Ascending aorta (tissue), 2 donors: ENCODE results near the gene MLXIP. TPM values are rescaled to one million over a fixed set of nuclear protein-coding genes. Genes with fewer than 3 reads are reported as not detected.

ENCODE experiments used
- DNase-seq, 2 donors: peaks; one replicate each; pipeline ENCODE4 v3.0.0-alpha.2; 2019; ENCODE audit warnings: low spot score in 2 of 2
- H3K27ac ChIP-seq, 2 donors: fragments of 200-600 bp; sonication (generic); one replicate each; pipeline ENCODE4 v1.5.1; 2016 to 2017; ENCODE audit warnings: mild to moderate bottlenecking in 1 of 2
- H3K27me3 ChIP-seq: fragments of 200-600 bp; sonication (generic); one replicate; pipeline ENCODE4 v1.5.1; 2017
- H3K36me3 ChIP-seq, 2 donors: fragments of 200-600 bp; sonication (generic); one replicate each; pipeline ENCODE4 v1.5.1; 2016
- H3K4me1 ChIP-seq, 2 donors: fragments of 200-600 bp; sonication (generic); one replicate each; pipeline ENCODE4 v1.5.1; 2016 to 2017; ENCODE audit warnings: mild to moderate bottlenecking in 1 of 2
- H3K4me3 ChIP-seq, 2 donors: fragments of 200-600 bp; sonication (generic); one replicate each; pipeline ENCODE4 v1.5.1; 2016 to 2017; ENCODE audit warnings: mild to moderate bottlenecking in 1 of 2
- H3K9me3 ChIP-seq, 2 donors: fragments of 200-600 bp; sonication (generic); one replicate each; pipeline ENCODE4 v1.5.1; 2016
- CTCF ChIP-seq, 3 experiments: fragments of 200-600 bp in 2 of 3; fragments of 450-650 bp in 1 of 3; sonication (generic) in 2 of 3; IDR thresholded peaks; one replicate each; pipeline ENCODE4 v1.5.1; 2016 to 2019; ENCODE audit warnings: antibody characterized with exemption in 3 of 3, mild to moderate bottlenecking in 1 of 3, moderate library complexity in 1 of 3
- intact Hi-C: fragments of 100-400 bp; cut with DNase I; formaldehyde crosslinking; loops from one replicate; pipeline ENCODE4 v1.15.1; 2023
- total RNA-seq: library from RNA; depleted of rRNA; stranded (reverse); fragments of >200 nt; gene quantifications from one replicate; pipeline ENCODE4 v1.1.0, GENCODE V29; 2016

Gene MLXIP
- total RNA-seq, 1 donor from 2014 or later = 62.3 TPM

- peaks cover 50% of the 10 kb centered on the region in 2 donors for H3K36me3 ChIP-seq
- H3K4me1 ChIP-seq = peaks cover 0 to 5% of the 10 kb centered on the region in 2 donors
- H3K27ac ChIP-seq = no peak overlapping the region
- intact Hi-C loops = no loop called here
- no peak overlapping the region for H3K4me3 ChIP-seq
- no peaks in the 10 kb centered on the region for H3K9me3 ChIP-seq
- H3K27me3 ChIP-seq = no peaks in the 10 kb centered on the region
- no peak for DNase-seq
- no peak for TF ChIP-seq CTCF (IDR thresholded peaks at IDR 0.05)
Measured at GRCh38 chr12:122128481-122128880, 49.9 kb downstream of the MLXIP start.

DNA sequence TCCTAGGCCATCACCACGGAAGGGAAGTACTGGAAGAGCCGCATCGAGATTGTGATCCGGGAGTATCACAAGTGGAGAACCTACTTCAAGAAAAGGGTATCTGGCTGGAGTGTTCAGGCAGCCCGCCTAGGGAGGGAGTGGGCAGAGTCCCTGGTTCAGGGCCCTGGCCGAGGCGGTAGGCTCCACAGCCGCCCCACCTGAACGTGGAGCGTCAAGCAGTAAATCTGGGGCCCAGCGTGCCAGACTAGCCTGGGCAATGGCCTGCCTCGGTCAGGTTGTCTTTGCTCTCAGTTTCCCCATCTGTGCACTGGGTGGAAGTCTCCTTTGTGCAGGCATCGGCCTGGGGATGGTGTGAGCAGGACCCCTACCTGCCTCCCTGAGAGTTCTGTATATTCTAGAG is 50.6 kb downstream of the MLXIP start:
- TF ChIP-seq CTCF (IDR thresholded peaks at IDR 0.05) = no peak
- no peak for DNase-seq
- Histone ChIP-seq H3K4me3 (no peak overlapping the region), H3K36me3 (peaks cover 56% of the 10 kb centered on the region in 2 donors), H3K27me3 (no peaks in the 10 kb centered on the region), H3K4me1 (peaks cover 0 to 4% of the 10 kb centered on the region in 2 donors), H3K9me3 (no peaks in the 10 kb centered on the region), H3K27ac (no peak overlapping the region)
- intact Hi-C loops = no loop called here

DNA sequence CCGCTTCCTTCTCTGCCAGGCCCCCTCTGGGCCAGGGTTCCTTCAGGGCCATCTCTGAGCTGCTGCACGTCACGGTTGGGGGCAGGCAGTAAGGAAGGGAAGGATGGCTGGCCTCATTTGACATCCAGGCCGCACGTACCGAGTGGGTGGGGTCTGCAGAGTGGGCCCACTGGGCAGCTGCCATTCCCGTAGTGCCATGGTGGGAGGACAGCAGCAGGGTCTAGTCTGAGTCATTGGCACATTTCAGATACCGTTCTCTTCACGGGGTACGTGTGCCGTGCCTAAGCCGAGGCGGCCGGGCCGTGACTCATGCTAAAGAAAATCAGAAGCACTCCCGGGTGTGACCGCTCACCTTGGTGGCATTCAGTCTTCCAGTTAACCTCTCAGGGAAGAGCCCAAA is 51.6 kb downstream of the MLXIP start:
- H3K9me3 ChIP-seq = no peaks in the 10 kb centered on the region
- no peak for TF ChIP-seq CTCF (IDR thresholded peaks at IDR 0.05)
- peaks cover 62 to 64% of the 10 kb centered on the region in 2 donors for H3K36me3 ChIP-seq
- no peaks in the 10 kb centered on the region for H3K27me3 ChIP-seq
- H3K4me1 ChIP-seq = no peaks in the 10 kb centered on the region
- intact Hi-C loops = no loop called here
- H3K4me3 ChIP-seq = no peak overlapping the region
- no peak overlapping the region for H3K27ac ChIP-seq
- DNase-seq = no peak

GRCh38 chr12:122133192-122133950 is 54.8 kb downstream of the MLXIP start:
- H3K4me3 ChIP-seq = no peak overlapping the region
- no peaks in the 10 kb centered on the region for H3K9me3 ChIP-seq
- H3K27me3 ChIP-seq = no peaks in the 10 kb centered on the region
- H3K36me3 ChIP-seq = peaks cover 64 to 73% of the 10 kb centered on the region in 2 donors
- intact Hi-C loops = no loop called here
- no peaks in the 10 kb centered on the region for H3K4me1 ChIP-seq
- TF ChIP-seq CTCF (IDR thresholded peaks at IDR 0.05) = no peak
- no peak for DNase-seq
- no peak overlapping the region for H3K27ac ChIP-seq

GRCh38 chr12:122135437-122136031 is 57.0 kb downstream of the MLXIP start:
- no peak for TF ChIP-seq CTCF (IDR thresholded peaks at IDR 0.05)
- no peak overlapping the region for H3K4me3 ChIP-seq
- peaks cover 54 to 71% of the 10 kb centered on the region in 2 donors for H3K36me3 ChIP-seq
- no peaks in the 10 kb centered on the region for H3K9me3 ChIP-seq
- no peak for DNase-seq
- H3K4me1 ChIP-seq = no peaks in the 10 kb centered on the region
- intact Hi-C loops = no loop called here
- H3K27ac ChIP-seq = no peak overlapping the region
- no peaks in the 10 kb centered on the region for H3K27me3 ChIP-seq
